ENCODE results near the gene PDIA2. TPM values are rescaled to one million over a fixed set of nuclear protein-coding genes. Genes with fewer than 3 reads are reported as not detected.

PDIA2 gene
- total RNA-seq, 4 donors from 2014 or later, result 0.97 TPM; not detected in 3

DNA sequence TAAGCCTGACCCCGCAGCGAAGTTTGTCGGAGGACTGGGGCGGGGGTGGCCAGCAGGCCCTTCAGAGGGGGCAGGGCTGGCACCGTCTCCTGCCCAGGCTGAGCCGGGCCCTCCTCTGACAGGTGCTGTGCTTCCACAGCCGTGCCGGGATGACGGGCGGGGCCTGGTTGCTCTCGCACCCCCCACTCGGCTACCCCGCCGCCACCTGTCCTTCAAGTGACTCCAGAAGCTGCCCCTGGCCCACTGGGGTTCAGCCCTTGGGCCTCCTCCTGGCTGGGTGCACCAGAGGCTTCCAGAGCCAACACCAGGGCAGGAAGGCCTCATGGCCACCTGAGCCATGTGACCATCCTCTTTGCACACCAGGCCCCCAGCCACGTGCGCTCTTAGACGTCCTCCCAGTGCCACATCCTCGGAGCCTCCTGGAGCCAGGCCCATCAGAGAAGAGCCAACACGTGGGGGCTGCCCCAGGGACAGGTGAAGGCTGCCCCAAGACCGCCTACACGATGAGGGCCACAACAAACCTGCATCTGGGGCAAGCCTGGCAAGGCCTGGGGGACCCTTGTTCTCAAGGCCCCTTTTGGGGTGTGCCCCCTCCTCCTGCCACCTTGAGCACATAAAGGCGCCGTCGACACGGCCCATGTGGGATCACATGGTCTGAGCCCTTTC, 7.2 kb downstream of the PDIA2 start:
- Histone ChIP-seq H3K9me3 (no peaks in the 10 kb centered on the region), H3K27me3 (no peaks in the 10 kb centered on the region), H3K4me3 (no peak overlapping the region), H3K27ac (no peak overlapping the region), H3K36me3 (no peaks in the 10 kb centered on the region), H3K4me1 (no peaks in the 10 kb centered on the region)
- DNase-seq, result no peak
- no peak for TF ChIP-seq POLR2A (IDR thresholded peaks at IDR 0.05)
- TF ChIP-seq, protein P1, sequence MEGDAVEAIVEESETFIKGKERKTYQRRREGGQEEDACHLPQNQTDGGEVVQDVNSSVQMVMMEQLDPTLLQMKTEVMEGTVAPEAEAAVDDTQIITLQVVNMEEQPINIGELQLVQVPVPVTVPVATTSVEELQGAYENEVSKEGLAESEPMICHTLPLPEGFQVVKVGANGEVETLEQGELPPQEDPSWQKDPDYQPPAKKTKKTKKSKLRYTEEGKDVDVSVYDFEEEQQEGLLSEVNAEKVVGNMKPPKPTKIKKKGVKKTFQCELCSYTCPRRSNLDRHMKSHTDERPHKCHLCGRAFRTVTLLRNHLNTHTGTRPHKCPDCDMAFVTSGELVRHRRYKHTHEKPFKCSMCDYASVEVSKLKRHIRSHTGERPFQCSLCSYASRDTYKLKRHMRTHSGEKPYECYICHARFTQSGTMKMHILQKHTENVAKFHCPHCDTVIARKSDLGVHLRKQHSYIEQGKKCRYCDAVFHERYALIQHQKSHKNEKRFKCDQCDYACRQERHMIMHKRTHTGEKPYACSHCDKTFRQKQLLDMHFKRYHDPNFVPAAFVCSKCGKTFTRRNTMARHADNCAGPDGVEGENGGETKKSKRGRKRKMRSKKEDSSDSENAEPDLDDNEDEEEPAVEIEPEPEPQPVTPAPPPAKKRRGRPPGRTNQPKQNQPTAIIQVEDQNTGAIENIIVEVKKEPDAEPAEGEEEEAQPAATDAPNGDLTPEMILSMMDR (IDR thresholded peaks at IDR 0.05), result no peak
- intact Hi-C loops (cut with DNase I; ENCODE audit: low total_unique reads), result no loop called here

DNA sequence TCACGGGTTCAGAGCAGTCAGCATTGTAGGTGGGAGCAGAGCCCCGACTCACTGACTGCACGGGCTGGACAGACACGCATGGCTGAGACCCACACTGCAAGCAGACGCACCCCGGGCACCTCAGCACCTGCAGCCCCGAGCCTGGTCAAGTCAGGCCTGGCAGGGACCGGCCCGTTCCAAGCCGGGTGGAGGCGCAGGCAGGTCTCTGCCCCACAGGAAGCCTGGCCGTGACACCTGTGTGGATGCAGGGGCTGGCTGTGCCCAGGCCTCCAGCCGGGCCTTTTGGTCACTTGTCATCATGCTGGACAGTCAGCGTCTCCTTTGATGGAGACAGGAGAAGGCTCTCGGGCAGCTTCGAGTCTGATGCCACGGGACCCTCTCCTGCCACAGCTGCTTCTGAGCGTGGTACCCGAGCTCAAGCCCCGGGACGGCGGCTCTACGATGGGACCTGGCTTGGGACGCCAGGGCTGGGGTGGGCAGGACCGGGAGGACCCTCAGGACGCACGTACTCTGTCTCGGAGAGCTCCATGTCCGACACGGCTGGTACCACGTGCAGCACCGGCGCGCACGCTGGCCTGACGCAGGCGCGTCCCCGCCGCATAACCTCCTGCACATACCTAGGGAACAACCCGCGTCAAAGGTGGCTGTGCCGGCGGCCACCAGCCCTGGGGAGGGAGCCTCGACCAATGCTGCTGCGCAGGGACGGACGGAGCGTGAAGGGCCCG, 7.9 kb downstream of the PDIA2 start:
- Histone ChIP-seq H3K27ac (no peak overlapping the region), H3K4me3 (no peak overlapping the region), H3K36me3 (no peaks in the 10 kb centered on the region), H3K9me3 (no peaks in the 10 kb centered on the region), H3K27me3 (no peaks in the 10 kb centered on the region), H3K4me1 (no peaks in the 10 kb centered on the region)
- intact Hi-C loops (cut with DNase I; ENCODE audit: low total_unique reads), result no loop called here
- TF ChIP-seq POLR2A (IDR thresholded peaks at IDR 0.05), result no peak
- TF ChIP-seq, protein P1 (IDR thresholded peaks at IDR 0.05), result no peak
- DNase-seq, result no peak

DNA sequence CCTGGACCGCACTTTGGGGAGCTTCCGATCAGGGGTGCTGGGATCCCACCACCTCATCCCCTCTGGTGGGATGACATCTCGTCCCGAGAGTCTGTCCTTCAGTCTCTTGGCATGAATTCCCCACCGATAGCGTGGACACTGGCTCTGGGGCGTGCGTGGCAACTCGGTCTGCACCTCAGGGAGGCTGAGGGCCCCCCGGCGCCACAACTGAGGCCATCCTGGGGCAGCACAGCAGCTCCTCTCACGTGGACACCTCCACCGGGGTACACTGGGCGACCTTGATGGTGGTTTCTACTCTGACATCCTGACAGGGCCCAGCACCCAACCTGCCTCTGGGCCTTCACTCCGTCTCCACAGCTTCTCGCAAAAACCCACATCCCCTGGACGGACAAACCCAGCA, 8.6 kb downstream of the PDIA2 start:
- no peaks in the 10 kb centered on the region for H3K27me3 ChIP-seq
- no peaks in the 10 kb centered on the region for H3K36me3 ChIP-seq
- no peak for DNase-seq
- no peaks in the 10 kb centered on the region for H3K9me3 ChIP-seq
- no peaks in the 10 kb centered on the region for H3K4me1 ChIP-seq
- H3K27ac ChIP-seq, result no peak overlapping the region
- intact Hi-C loops (cut with DNase I; ENCODE audit: low total_unique reads), result no loop called here
- no peak overlapping the region for H3K4me3 ChIP-seq
- TF ChIP-seq POLR2A (IDR thresholded peaks at IDR 0.05), result no peak
- TF ChIP-seq, protein P1 (IDR thresholded peaks at IDR 0.05), result no peak

DNA sequence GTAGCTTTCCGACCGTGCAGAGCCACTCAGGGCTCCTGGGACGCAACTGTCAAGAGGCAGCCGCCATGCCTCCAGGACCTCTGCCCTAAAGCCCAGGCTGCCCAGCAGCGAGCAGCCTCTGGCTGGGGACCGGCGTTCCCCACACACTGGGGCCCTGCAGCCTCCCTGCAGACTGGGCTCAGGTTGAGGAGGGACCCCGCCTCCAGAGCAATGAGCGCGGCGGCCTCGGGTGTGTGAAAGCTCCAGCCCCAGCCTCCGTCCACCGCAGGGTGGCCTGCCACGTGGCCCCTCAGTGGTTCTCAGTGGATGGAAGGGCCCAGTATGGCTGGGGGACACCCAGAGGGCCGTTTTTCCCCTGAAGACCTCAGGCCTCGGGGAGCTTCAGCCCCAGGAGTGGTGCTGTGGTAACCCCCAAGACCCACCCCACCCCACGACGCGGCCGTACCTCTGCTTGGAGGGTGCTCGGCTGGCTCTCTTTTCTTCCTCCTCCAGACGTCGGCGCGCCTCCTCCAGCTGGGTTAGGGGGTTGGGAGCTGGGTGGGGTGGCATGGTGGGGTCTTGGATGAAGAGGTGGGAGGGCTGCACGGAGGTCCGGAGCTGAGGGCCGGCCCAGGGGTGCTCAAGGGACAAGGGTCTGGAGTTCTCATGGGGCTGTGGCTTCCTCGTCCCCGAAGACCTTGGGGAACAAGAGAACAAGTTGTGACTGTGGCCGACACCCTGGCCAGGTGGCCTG, 10.2 kb downstream of the PDIA2 start:
- intact Hi-C loops (cut with DNase I; ENCODE audit: low total_unique reads), result no loop called here
- H3K36me3 ChIP-seq, result no peaks in the 10 kb centered on the region
- no peak for DNase-seq

More for the DNA sequence above, 10.2 kb downstream of the PDIA2 start:
- no peak for TF ChIP-seq POLR2A (IDR thresholded peaks at IDR 0.05)
- TF ChIP-seq, protein P1 (IDR thresholded peaks at IDR 0.05), result no peak
- H3K4me1 ChIP-seq, result no peaks in the 10 kb centered on the region
- H3K27ac ChIP-seq, result no peak overlapping the region
- H3K4me3 ChIP-seq, result no peak overlapping the region
- no peaks in the 10 kb centered on the region for H3K9me3 ChIP-seq
- H3K27me3 ChIP-seq, result no peaks in the 10 kb centered on the region

Measured in uterus (tissue), 4 donors.